OCI-LY3 (cell line): ENCODE measurements around the gene SIPA1.
"Not testable (repeated sequence)": the region's sequence is repeated elsewhere in the genome, so short reads cannot be mapped to it uniquely, and the experiment has no call there.

Source experiments
- H2AFZ ChIP-seq: fragments of 200-600, 300-600 bp; shearing (Covaris generic); 2 replicates; pipeline ENCODE4 v1.6.0; 2014; ENCODE audit warnings: antibody characterized with exemption, low read depth, low read length
- H3K27ac ChIP-seq: fragments of 200-600, 300-600 bp; sonication (generic); 2 replicates; pipeline ENCODE4 v1.5.1; 2014; ENCODE audit warnings: mild to moderate bottlenecking, low read length, moderate library complexity, mixed read lengths
- H3K27me3 ChIP-seq: fragments of 200-600, 300-600 bp; sonication (generic); 2 replicates; pipeline ENCODE4 v1.6.1; 2014; ENCODE audit warnings: low read depth, low read length, mixed read lengths
- H3K36me3 ChIP-seq: fragments of 200-600, 300-600 bp; sonication (generic); replicated peaks from 2 replicates; pipeline ENCODE3; 2014; ENCODE audit warnings: low read depth, low read length, mixed read lengths
- H3K4me1 ChIP-seq: fragments of 300-600, 200-600 bp; sonication (generic); 2 replicates; pipeline ENCODE4 v1.6.1; 2014; ENCODE audit warnings: low read length, mixed read lengths
- H3K4me2 ChIP-seq: fragments of 200-600, 300-600 bp; sonication (generic); 2 replicates; pipeline ENCODE4 v1.6.1; 2014; ENCODE audit warnings: low read length, mixed read lengths
- H3K4me3 ChIP-seq: fragments of 300-600, 200-600 bp; sonication (generic); 2 replicates; pipeline ENCODE4 v1.5.1; 2014; ENCODE audit warnings: antibody characterized with exemption, mild to moderate bottlenecking, low read length, moderate library complexity
- H3K79me2 ChIP-seq: fragments of 300-600, 200-600 bp; shearing (Covaris generic); 2 replicates; pipeline ENCODE4 v1.6.1; 2014; ENCODE audit warnings: mild to moderate bottlenecking, low read length, mixed read lengths
- H3K9ac ChIP-seq: fragments of 300-600, 200-600 bp; shearing (Covaris generic); 2 replicates; pipeline ENCODE4 v1.6.0; 2014; ENCODE audit warnings: mild to moderate bottlenecking, low read length, moderate library complexity
- H3K9me3 ChIP-seq: fragments of 200-600, 300-600 bp; shearing (Covaris generic); 2 replicates; pipeline ENCODE4 v1.6.1; 2014; ENCODE audit warnings: low read length, mixed read lengths; ENCODE audit not compliant: insufficient read depth
- H4K20me1 ChIP-seq: fragments of 200-600, 300-600 bp; sonication (generic); 2 replicates; pipeline ENCODE4 v1.6.1; 2016; ENCODE audit warnings: low read length, mixed read lengths; ENCODE audit not compliant: insufficient read depth
- EZH2phosphoT487 ChIP-seq: fragments of 200-600 bp; shearing (Covaris generic); IDR thresholded peaks from 2 replicates; pipeline ENCODE4 v1.6.1; 2018; ENCODE audit warnings: antibody characterized with exemption, mixed run types, low read depth
- TF ChIP-seq, protein P1 (sequence below): fragments of 200-600, 300-600 bp; sonication (generic); IDR thresholded peaks from 2 replicates; pipeline ENCODE4 v1.5.1; 2014; ENCODE audit warnings: antibody characterized with exemption, low read length, low read depth

SIPA1 gene

DNA sequence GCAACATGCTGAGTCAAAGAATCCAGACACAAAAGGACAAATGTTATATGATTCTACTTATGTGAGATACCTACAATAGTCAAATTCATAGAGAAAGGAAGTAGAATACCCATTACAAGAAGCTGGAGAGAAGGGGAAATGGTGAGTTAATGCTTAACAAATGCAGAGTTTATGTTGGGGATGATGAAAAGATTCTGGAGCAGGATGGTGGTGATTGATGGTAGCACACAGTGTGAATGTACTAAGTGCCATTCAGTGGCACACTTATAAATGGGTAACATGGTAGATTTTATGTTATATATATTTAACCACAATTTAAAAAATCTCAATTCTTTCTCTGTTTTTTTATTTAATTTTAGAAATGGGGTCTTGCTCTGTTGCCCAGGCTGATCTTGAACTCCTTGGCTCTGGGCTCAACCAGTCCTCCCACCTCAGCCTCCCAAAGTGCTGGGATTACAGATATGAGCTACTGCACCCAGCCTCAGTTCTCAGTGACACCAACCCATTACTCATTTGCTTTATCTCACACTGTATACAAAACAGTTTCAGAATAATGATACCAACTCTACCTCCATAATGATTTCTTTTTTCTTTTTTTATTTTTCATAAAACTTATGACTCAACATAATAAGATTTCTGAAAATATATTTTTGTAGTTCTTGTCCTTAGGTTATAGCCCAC lies 34.4 kb downstream of the SIPA1 start:
- Histone ChIP-seq H3K27me3 (no peaks in the 10 kb centered on the region), H4K20me1 (no peaks in the 10 kb centered on the region), H2AFZ (no peak overlapping the region), H3K79me2 (no peaks in the 10 kb centered on the region), H3K27ac (no peak overlapping the region), H3K9me3 (no peaks in the 10 kb centered on the region), H3K4me1 (peaks cover 8% of the 10 kb centered on the region), H3K9ac (no peak overlapping the region), H3K4me3 (no peak overlapping the region), H3K4me2 (no peak overlapping the region), H3K36me3 (no peaks in the 10 kb centered on the region)
- TF ChIP-seq, protein P1, sequence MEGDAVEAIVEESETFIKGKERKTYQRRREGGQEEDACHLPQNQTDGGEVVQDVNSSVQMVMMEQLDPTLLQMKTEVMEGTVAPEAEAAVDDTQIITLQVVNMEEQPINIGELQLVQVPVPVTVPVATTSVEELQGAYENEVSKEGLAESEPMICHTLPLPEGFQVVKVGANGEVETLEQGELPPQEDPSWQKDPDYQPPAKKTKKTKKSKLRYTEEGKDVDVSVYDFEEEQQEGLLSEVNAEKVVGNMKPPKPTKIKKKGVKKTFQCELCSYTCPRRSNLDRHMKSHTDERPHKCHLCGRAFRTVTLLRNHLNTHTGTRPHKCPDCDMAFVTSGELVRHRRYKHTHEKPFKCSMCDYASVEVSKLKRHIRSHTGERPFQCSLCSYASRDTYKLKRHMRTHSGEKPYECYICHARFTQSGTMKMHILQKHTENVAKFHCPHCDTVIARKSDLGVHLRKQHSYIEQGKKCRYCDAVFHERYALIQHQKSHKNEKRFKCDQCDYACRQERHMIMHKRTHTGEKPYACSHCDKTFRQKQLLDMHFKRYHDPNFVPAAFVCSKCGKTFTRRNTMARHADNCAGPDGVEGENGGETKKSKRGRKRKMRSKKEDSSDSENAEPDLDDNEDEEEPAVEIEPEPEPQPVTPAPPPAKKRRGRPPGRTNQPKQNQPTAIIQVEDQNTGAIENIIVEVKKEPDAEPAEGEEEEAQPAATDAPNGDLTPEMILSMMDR = no peak
- no peak for TF ChIP-seq EZH2phosphoT487

DNA sequence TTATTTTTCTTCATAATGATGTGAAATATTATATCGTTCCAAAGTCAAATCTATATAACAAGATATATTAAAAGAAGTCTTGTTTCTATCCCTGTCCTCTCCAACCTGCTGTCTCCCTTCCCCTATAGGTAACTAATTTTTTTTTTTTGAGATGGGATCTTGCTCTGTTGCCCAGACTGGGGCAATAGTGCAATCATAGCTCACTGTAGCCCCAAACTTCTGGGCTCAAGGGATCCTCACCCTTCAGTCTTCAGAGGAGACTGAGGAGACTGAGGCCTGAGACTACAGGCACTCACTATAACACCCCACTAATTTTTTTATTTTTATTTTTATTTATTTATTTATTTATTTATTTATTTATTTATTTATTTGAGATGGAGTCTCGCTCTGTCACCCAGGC lies 35.1 kb downstream of the SIPA1 start:
- Histone ChIP-seq H3K9ac (no peak overlapping the region), H3K4me1 (peaks cover 8% of the 10 kb centered on the region), H3K36me3 (no peaks in the 10 kb centered on the region), H3K27ac (no peak overlapping the region), H4K20me1 (no peaks in the 10 kb centered on the region), H3K79me2 (no peaks in the 10 kb centered on the region), H3K27me3 (no peaks in the 10 kb centered on the region), H2AFZ (no peak overlapping the region), H3K9me3 (no peaks in the 10 kb centered on the region), H3K4me3 (no peak overlapping the region), H3K4me2 (no peak overlapping the region)
- TF ChIP-seq, protein P1 = no peak
- TF ChIP-seq EZH2phosphoT487 = no peak

DNA sequence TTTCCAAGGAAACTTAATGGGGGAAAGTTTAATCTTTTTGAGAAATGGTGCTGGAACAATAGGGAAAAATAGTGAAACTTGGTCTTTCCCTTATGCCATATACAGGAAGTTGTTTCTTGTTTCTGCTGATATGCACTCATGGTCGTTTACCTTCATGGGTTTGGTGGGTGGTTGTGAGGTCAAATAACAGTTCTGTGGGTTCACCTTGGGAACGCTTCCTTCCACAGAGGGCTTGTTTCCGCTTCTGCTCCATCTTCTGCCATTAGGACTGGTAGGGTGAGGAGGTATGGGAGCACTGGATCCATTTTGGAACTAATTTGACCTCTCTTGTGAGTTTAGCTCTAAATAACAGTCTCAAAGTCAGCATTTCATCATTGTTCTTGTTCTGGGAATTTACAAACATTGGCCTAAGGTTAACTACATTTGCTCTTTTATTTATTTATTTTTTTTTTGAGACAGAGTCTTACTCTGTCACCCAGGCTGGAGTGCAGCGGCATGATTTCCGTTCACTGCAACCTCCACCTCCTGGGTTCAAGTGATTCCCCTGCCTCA lies 42.4 kb downstream of the SIPA1 start:
- Histone ChIP-seq H2AFZ (no peak overlapping the region), H3K4me1 (no peaks in the 10 kb centered on the region), H3K27me3 (peaks cover 7% of the 10 kb centered on the region; the same call in 1 of the 2 replicates), H3K79me2 (no peaks in the 10 kb centered on the region), H3K36me3 (no peaks in the 10 kb centered on the region), H3K9me3 (no peaks in the 10 kb centered on the region), H3K4me2 (no peak overlapping the region), H4K20me1 (no peaks in the 10 kb centered on the region), H3K4me3 (no peak overlapping the region), H3K27ac (no peak overlapping the region), H3K9ac (no peak overlapping the region)
- TF ChIP-seq, protein P1 = no peak
- no peak for TF ChIP-seq EZH2phosphoT487

DNA sequence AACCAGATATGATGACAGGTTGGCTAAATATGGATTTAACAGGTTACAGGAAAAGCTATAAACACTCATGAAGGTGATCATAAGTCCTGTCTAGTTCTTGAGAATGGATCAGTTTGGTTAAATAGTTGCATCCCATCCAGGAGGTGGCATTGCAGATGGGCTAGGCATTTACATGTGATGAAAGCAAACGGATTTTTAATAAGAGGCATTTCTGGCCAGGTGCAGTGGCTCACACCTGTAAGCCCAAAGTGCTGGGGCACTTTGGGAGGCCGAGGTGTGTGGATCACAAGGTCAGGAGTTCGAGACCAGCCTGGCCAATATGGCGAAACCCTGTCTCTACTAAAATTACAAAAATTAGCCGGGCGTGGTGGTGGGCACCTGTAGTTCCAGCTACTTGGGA lies 45.6 kb downstream of the SIPA1 start:
- H3K9ac ChIP-seq, H3K4me2 ChIP-seq, H3K79me2 ChIP-seq, H3K27me3 ChIP-seq, H2AFZ ChIP-seq, H3K9me3 ChIP-seq, H3K4me1 ChIP-seq, H3K4me3 ChIP-seq, H4K20me1 ChIP-seq, H3K27ac ChIP-seq, H3K36me3 ChIP-seq: not testable (repeated sequence)
